SK-N-MC (cell line): Measurements from ENCODE around the gene SHISAL1.

ENCODE experiments used
- DNase-seq: peaks from one replicate; pipeline ENCODE4 v3.0.0-alpha.2; 2011; ENCODE audit warnings: low read depth, low spot score
- H3K27ac ChIP-seq: fragments of 200-600 bp; sonication (generic); 2 replicates; pipeline ENCODE4 v1.5.1; 2016; ENCODE audit warnings: mixed run types
- H3K36me3 ChIP-seq: fragments of 200-600 bp; sonication (generic); 2 replicates; pipeline ENCODE4 v1.6.1; 2017; ENCODE audit warnings: antibody characterized with exemption, low read length, mixed read lengths; ENCODE audit not compliant: insufficient read depth
- H3K4me3 ChIP-seq: fragments of 200-600 bp; sonication (generic); 2 replicates; pipeline ENCODE4 v1.5.1; 2016
- H3K9ac ChIP-seq: fragments of 200-600 bp; sonication (generic); 2 replicates; pipeline ENCODE4 v1.8.0; 2017; ENCODE audit warnings: mixed run types, mixed read lengths; ENCODE audit not compliant: insufficient read length
- H3K9me3 ChIP-seq: fragments of 200-600 bp; sonication (generic); 2 replicates; pipeline ENCODE4 v1.6.1; 2017; ENCODE audit warnings: low read depth, mild to moderate bottlenecking, antibody characterized with exemption, low read length, moderate library complexity, mixed read lengths
- EZH2 ChIP-seq: fragments of 200-600 bp; sonication (generic); IDR thresholded peaks from one replicate; pipeline ENCODE4 v1.6.1; 2017; ENCODE audit warnings: antibody characterized with exemption
- FOXP2 ChIP-seq: optimal IDR thresholded peaks from 2 replicates; pipeline ENCODE3; 2011; ENCODE audit warnings: mild to moderate bottlenecking, moderate library complexity; ENCODE audit not compliant: insufficient read depth; ENCODE audit errors: extremely low read length, control extremely low read depth
- POLR2AphosphoS5 ChIP-seq: IDR thresholded peaks from 2 replicates; pipeline ENCODE4 v1.6.1; 2012; ENCODE audit warnings: mild to moderate bottlenecking, low read depth, low read length, borderline replicate concordance

Gene SHISAL1

GRCh38 chr22:44207981-44208317, 104.8 kb downstream of the SHISAL1 start:
- no peaks in the 10 kb centered on the region for H3K36me3 ChIP-seq
- H3K9me3 ChIP-seq = 0 out of 2 replicates have a peak, but pooled peaks cover 4% of the 10 kb centered on the region
- H3K9ac ChIP-seq = no peak overlapping the region
- no peak for DNase-seq
- TF ChIP-seq POLR2AphosphoS5 (no peak), FOXP2 (no peak), EZH2 (no peak)
- no peak overlapping the region for H3K4me3 ChIP-seq
- H3K27ac ChIP-seq = no peak overlapping the region

GRCh38 chr22:44207173-44207980, 105.4 kb downstream of the SHISAL1 start:
- Histone ChIP-seq H3K36me3 (no peaks in the 10 kb centered on the region), H3K9me3 (0 out of 2 replicates have a peak, but pooled peaks cover 4% of the 10 kb centered on the region), H3K27ac (no peak overlapping the region), H3K4me3 (no peak overlapping the region), H3K9ac (no peak overlapping the region)
- DNase-seq = no peak
- TF ChIP-seq EZH2 (no peak), POLR2AphosphoS5 (no peak), FOXP2 (no peak)

GRCh38 chr22:44206696-44207095, 106.1 kb downstream of the SHISAL1 start:
- Histone ChIP-seq H3K27ac (no peak overlapping the region), H3K9me3 (0 out of 2 replicates have a peak, but pooled peaks cover 4% of the 10 kb centered on the region), H3K36me3 (no peaks in the 10 kb centered on the region), H3K4me3 (no peak overlapping the region), H3K9ac (no peak overlapping the region)
- TF ChIP-seq POLR2AphosphoS5 = no peak
- no peak for TF ChIP-seq FOXP2
- TF ChIP-seq EZH2 = no peak
- DNase-seq = no peak

- DNase-seq = no peak
- Histone ChIP-seq H3K4me3 (no peak overlapping the region), H3K27ac (no peak overlapping the region), H3K9me3 (0 out of 2 replicates have a peak, but pooled peaks cover 4% of the 10 kb centered on the region), H3K36me3 (no peaks in the 10 kb centered on the region), H3K9ac (no peak overlapping the region)
- no peak for TF ChIP-seq POLR2AphosphoS5
- no peak for TF ChIP-seq EZH2
- TF ChIP-seq FOXP2 = no peak
These were observed 106.5 kb downstream of the SHISAL1 start for GRCh38 chr22:44206330-44206645.

- Histone ChIP-seq H3K36me3 (no peaks in the 10 kb centered on the region), H3K9me3 (0 out of 2 replicates have a peak, but pooled peaks cover 4% of the 10 kb centered on the region), H3K27ac (no peak overlapping the region), H3K9ac (no peak overlapping the region), H3K4me3 (no peak overlapping the region)
- TF ChIP-seq EZH2 (no peak), FOXP2 (no peak), POLR2AphosphoS5 (no peak)
- DNase-seq = no peak
These were observed 107.0 kb downstream of the SHISAL1 start for GRCh38 chr22:44205516-44206329.

- no peak for DNase-seq
- TF ChIP-seq EZH2 = no peak
- TF ChIP-seq POLR2AphosphoS5 = no peak
- Histone ChIP-seq H3K36me3 (no peaks in the 10 kb centered on the region), H3K9ac (no peak overlapping the region), H3K4me3 (no peak overlapping the region), H3K27ac (no peak overlapping the region), H3K9me3 (0 out of 2 replicates have a peak, but pooled peaks cover 4% of the 10 kb centered on the region)
These were observed 107.8 kb downstream of the SHISAL1 start for GRCh38 chr22:44204739-44205515.

GRCh38 chr22:44203203-44203602, 109.5 kb downstream of the SHISAL1 start:
- no peak for TF ChIP-seq FOXP2
- no peak for TF ChIP-seq POLR2AphosphoS5
- no peak for TF ChIP-seq EZH2
- H3K36me3 ChIP-seq = no peaks in the 10 kb centered on the region

GRCh38 chr22:44202261-44202789, 110.4 kb downstream of the SHISAL1 start:
- no peak overlapping the region for H3K9ac ChIP-seq
- H3K9me3 ChIP-seq = no peaks in the 10 kb centered on the region
- TF ChIP-seq POLR2AphosphoS5 = no peak
- no peak for TF ChIP-seq EZH2
- no peak for TF ChIP-seq FOXP2
- peak overlapping the region; percentile 19; the same call in 1 of the 2 replicates for H3K4me3 ChIP-seq
- H3K36me3 ChIP-seq = no peaks in the 10 kb centered on the region
- peak; percentile 44 for DNase-seq
- peak overlapping the region; percentile 70 for H3K27ac ChIP-seq

More at GRCh38 chr22:44203203-44203602, 109.5 kb downstream of the SHISAL1 start:
- no peak for DNase-seq
- H3K9ac ChIP-seq = no peak overlapping the region
- no peak overlapping the region for H3K27ac ChIP-seq
- no peaks in the 10 kb centered on the region for H3K9me3 ChIP-seq
- H3K4me3 ChIP-seq = no peak overlapping the region
